AG09309 (cell line): Measurements from ENCODE around the gene CCNYL1.
"Not testable (repeated sequence)": the region's sequence is repeated elsewhere in the genome, so short reads cannot be mapped to it uniquely, and the experiment has no call there.

Experiments
- DNase-seq: peaks from one replicate; pipeline ENCODE4 v3.0.0-alpha.2; 2010; ENCODE audit warnings: low read depth
- H3K4me3 ChIP-seq: 2 replicates; pipeline ENCODE4 v1.5.1; 2011; ENCODE audit warnings: mild to moderate bottlenecking, low read depth, low read length, moderate library complexity; ENCODE audit not compliant: control insufficient read depth
- CTCF ChIP-seq: IDR thresholded peaks from 2 replicates; pipeline ENCODE4 v1.5.1; 2011; ENCODE audit warnings: mild to moderate bottlenecking, low read depth, low read length, inconsistent platforms; ENCODE audit not compliant: insufficient read depth, control insufficient read depth; ENCODE audit errors: missing control alignments

The CCNYL1 gene

GRCh38 chr2:207688597-207688996, 22.8 kb upstream of the CCNYL1 start:
- DNase-seq: no peak
- no peak overlapping the region for H3K4me3 ChIP-seq
- no peak for TF ChIP-seq CTCF

- not testable (repeated sequence) for DNase-seq, H3K4me3 ChIP-seq
Measured at GRCh38 chr2:207690845-207691461, 20.5 kb upstream of the CCNYL1 start.

GRCh38 chr2:207692206-207693065, 19.0 kb upstream of the CCNYL1 start:
- no peak overlapping the region for H3K4me3 ChIP-seq
- no peak for DNase-seq
- peak; percentile 39 for TF ChIP-seq CTCF

- H3K4me3 ChIP-seq: no peak overlapping the region
- DNase-seq: no peak
- no peak for TF ChIP-seq CTCF
Measured at GRCh38 chr2:207693641-207694249, 17.7 kb upstream of the CCNYL1 start.

- no peak overlapping the region for H3K4me3 ChIP-seq
- no peak for TF ChIP-seq CTCF
- no peak for DNase-seq
Measured at GRCh38 chr2:207694811-207695281, 16.6 kb upstream of the CCNYL1 start.

- no peak overlapping the region for H3K4me3 ChIP-seq
- TF ChIP-seq CTCF: no peak
- no peak for DNase-seq
Measured at GRCh38 chr2:207695293-207695692, 16.1 kb upstream of the CCNYL1 start.

- not testable (repeated sequence) for H3K4me3 ChIP-seq, DNase-seq
Measured at GRCh38 chr2:207696911-207697310, 14.5 kb upstream of the CCNYL1 start.
